Measurements from ENCODE around the gene ZNF638. TPM values are rescaled to one million over a fixed set of nuclear protein-coding genes. Genes with fewer than 3 reads are reported as not detected.

ZNF638 gene
- total and polyA plus RNA-seq, 2 donors (not counting 3 experiments of a cell fraction or from before 2014, with no cell fraction given): 36.4 to 111 TPM

DNA sequence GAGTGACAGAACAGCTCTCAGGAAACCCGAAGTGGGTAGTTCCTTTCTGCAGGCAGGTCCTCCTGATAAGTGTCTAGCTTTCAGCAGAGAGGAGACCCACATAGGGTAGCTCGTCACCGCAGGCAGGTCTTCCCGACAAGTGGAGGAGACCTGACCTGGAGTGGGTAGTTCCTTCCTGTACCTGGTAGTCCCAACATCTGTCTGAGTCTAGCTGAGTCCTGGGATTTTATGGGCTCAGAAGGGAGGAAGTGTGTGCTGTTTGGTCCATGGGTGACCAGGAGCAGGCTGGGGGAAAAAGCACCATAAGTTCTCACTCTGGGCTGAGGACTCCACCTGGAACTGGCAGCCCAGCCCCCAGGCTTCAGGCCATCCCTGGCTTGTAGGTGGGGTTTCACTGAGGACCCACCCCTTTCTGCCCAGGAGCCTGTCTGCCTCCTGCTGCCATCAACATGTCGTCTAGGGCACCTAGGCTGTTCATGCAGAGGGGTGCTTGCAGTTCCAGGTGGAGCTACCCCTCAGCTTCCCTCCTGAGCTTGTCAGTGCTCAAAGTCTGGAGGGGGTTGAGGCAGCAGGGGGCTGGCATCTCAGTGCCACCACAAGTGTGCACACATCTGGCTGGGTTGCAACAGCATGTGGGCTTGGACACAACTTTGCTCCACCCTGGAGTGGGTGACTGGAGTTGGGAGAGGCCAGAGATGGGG is 131.2 kb downstream of the ZNF638 start:
- Histone ChIP-seq H3K9me3 (replicated peaks; ENCODE audit: control insufficient read depth, insufficient read depth, low read length) (no peaks in the 10 kb centered on the region), H4K20me1 (replicated peaks; ENCODE audit: control insufficient read depth, extremely low read depth, insufficient read depth, low read length) (no peaks in the 10 kb centered on the region), H3K27me3 (ENCODE audit: control insufficient read depth in 2 of 2, insufficient read depth in 2 of 2, low read length in 2 of 2) (no peaks in the 10 kb centered on the region), H3K9ac (replicated peaks; ENCODE audit: extremely low read depth, insufficient read depth, low read length) (no peak overlapping the region), H3K4me1 (ENCODE audit: control insufficient read depth, extremely low read depth, insufficient read depth, low read length) (peaks cover 54% of the 10 kb centered on the region), H3K4me3 (replicated peaks in 1 of 3; ENCODE audit: insufficient read depth in 1 of 3, low read depth in 1 of 3, low read length in 3 of 3) (no peak overlapping the region), H3K9me1 (replicated peaks; ENCODE audit: control insufficient read depth, extremely low read depth, insufficient read depth, low read length) (no peaks in the 10 kb centered on the region), H3K36me3 (ENCODE audit: control insufficient read depth in 2 of 2, extremely low read depth in 1 of 2, insufficient read depth in 2 of 2, low read length in 2 of 2) (no peaks in the 10 kb centered on the region), H3K79me2 (ENCODE audit: control insufficient read depth, insufficient read depth, low read length) (no peaks in the 10 kb centered on the region), H2AFZ (ENCODE audit: low read depth, low read length) (no peak overlapping the region), H3K27ac (ENCODE audit: insufficient read depth, low read depth, low read length) (no peak overlapping the region), H3K4me2 (ENCODE audit: insufficient read depth, low read length) (no peak overlapping the region)
- DNase-seq (ENCODE audit: low read depth, low spot score) (no peak), FAIRE-seq (no peak)
- intact Hi-C loops (cut with micrococcal nuclease) (no loop called here), dilution Hi-C loops (cut with MboI; ENCODE audit: extremely low pct_ligation_motif_present, low sequenced_read_pairs) (no loop called here)
- no TSS peak for BruUV-seq (replicated peaks)
- POLR2A ChIA-PET: no interaction called here
- TF ChIP-seq JUN (IDR thresholded peaks at IDR 0.05; ENCODE audit: borderline replicate concordance, insufficient read depth, insufficient read length, low read depth) (no peak), POLR2A (IDR thresholded peaks at IDR 0.05; ENCODE audit: low read depth, low read length) (no peak), MYC (IDR thresholded peaks at IDR 0.05; ENCODE audit: low read depth, low read length) (no peak), GATA2 (IDR thresholded peaks at IDR 0.05; ENCODE audit: insufficient read depth, insufficient read length, low read depth, low read length) (no peak), FOS (IDR thresholded peaks at IDR 0.05; ENCODE audit: borderline replicate concordance, insufficient read depth, low read length) (no peak), EZH2 (IDR thresholded peaks at IDR 0.05; ENCODE audit: borderline replicate concordance, low read depth, low read length, severe bottlenecking) (no peak), POLR2AphosphoS5 (IDR thresholded peaks at IDR 0.05; ENCODE audit: insufficient read depth, low read depth, low read length) (no peak)
- TF ChIP-seq, protein P1, sequence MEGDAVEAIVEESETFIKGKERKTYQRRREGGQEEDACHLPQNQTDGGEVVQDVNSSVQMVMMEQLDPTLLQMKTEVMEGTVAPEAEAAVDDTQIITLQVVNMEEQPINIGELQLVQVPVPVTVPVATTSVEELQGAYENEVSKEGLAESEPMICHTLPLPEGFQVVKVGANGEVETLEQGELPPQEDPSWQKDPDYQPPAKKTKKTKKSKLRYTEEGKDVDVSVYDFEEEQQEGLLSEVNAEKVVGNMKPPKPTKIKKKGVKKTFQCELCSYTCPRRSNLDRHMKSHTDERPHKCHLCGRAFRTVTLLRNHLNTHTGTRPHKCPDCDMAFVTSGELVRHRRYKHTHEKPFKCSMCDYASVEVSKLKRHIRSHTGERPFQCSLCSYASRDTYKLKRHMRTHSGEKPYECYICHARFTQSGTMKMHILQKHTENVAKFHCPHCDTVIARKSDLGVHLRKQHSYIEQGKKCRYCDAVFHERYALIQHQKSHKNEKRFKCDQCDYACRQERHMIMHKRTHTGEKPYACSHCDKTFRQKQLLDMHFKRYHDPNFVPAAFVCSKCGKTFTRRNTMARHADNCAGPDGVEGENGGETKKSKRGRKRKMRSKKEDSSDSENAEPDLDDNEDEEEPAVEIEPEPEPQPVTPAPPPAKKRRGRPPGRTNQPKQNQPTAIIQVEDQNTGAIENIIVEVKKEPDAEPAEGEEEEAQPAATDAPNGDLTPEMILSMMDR (IDR thresholded peaks at IDR 0.05; ENCODE audit: extremely low read depth in 1 of 2, insufficient read depth in 1 of 2, low read depth in 1 of 2, low read length in 2 of 2): no peak
- TF ChIP-seq, protein P2, sequence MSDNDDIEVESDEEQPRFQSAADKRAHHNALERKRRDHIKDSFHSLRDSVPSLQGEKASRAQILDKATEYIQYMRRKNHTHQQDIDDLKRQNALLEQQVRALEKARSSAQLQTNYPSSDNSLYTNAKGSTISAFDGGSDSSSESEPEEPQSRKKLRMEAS (IDR thresholded peaks at IDR 0.05; ENCODE audit: insufficient read depth, insufficient read length): no peak
- CTCF ChIA-PET: interaction anchor here (0.6 to 19.5 kb wide), 6 partner anchors 8 to 163 kb away, joined by 3 to 670 read pairs (median 24); partner anchors contain the start of gene DYSF

Data from endothelial cell of umbilical vein (primary cell).